Stimulated activated CD8-positive, alpha-beta memory T cell treated with anti-CD3 and anti-CD28 coated beads, Interleukin-7, amount 100 ng/mL, for 24 hours (primary cell): ENCODE measurements around the gene MPST.

Experiments used
- DNase-seq: peaks from one replicate; pipeline ENCODE4 v3.0.0-alpha.2; 2020; ENCODE audit warnings: low read depth

The MPST gene

DNA sequence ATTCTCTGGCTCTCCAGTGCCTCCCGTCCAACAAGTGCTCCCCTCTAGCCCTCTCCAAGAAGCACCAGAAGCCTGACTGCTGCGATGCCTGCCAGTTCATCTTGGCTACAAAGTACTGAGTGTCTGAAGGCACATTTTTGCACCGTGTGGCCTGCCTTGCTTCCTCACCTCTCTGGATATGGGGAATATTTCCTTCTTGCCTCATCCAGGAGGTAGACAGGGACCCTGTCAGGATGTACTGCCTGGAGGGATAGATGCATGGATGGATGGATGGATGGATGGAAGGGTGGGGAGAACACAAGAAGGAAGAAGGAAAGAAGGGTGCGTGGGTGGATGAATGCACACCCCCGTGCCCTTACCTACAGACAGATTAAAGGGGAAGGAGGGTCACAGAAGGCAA is 59.6 kb downstream of the MPST start:
- no peak for DNase-seq
